ENCODE data around the gene CD4. TPM values are rescaled to one million over a fixed set of nuclear protein-coding genes. Genes with fewer than 3 reads are reported as not detected.
A peak's percentile ranks its signal among the peaks of the same experiment; 100 is the strongest.

Gene CD4
- total and polyA plus RNA-seq, 2 donors: 11.5 to 21.5 TPM

- H3K4me3 ChIP-seq (ENCODE audit: low read depth, low read length): no peak overlapping the region
- no peak overlapping the region for H3K27ac ChIP-seq (ENCODE audit: low read depth)
- WGBS: 30% methylated on average over 6 of the region's 6 CpGs
- no peaks in the 10 kb centered on the region for H3K4me1 ChIP-seq (ENCODE audit: insufficient read depth)
- H3K36me3 ChIP-seq (ENCODE audit: insufficient read depth): no peaks in the 10 kb centered on the region
- no peak for DNase-seq (ENCODE audit: extremely low spot score)
Observed at GRCh38 chr12:6768990-6769389, 20.3 kb upstream of the CD4 start.

- no peak overlapping the region for H3K27ac ChIP-seq (ENCODE audit: low read depth)
- 54% methylated on average over 4 of the region's 4 CpGs for WGBS
- no peaks in the 10 kb centered on the region for H3K36me3 ChIP-seq (ENCODE audit: insufficient read depth)
- no peaks in the 10 kb centered on the region for H3K4me1 ChIP-seq (ENCODE audit: insufficient read depth)
- DNase-seq (ENCODE audit: extremely low spot score): no peak
- H3K4me3 ChIP-seq (ENCODE audit: low read depth, low read length): no peak overlapping the region
Observed at GRCh38 chr12:6769666-6770065, 19.7 kb upstream of the CD4 start.

DNA sequence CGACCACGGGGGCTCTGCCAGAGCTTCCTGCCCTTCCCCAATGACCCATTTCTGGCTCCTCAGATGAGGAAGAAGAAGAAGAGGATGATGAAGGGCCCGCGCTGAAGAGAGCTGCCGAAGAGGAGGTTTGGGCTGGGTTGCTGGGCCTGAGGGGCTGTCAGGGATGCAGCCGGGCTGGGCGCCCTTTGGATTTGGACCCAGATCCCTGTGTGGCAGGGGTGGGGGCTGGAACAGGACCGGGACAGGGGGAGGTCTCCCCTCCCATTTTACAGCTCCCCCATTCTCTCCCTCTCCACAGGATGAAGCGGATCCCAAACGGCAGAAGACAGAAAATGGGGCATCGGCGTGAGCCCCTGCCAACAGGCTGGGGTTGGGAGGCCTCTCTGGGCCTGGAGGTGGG is 19.2 kb upstream of the CD4 start:
- Histone ChIP-seq H3K27ac (ENCODE audit: low read depth) (no peak overlapping the region), H3K4me1 (ENCODE audit: insufficient read depth) (no peaks in the 10 kb centered on the region), H3K36me3 (ENCODE audit: insufficient read depth) (no peaks in the 10 kb centered on the region), H3K4me3 (ENCODE audit: low read depth, low read length) (no peak overlapping the region)
- WGBS: 80% methylated on average over 12 of the region's 12 CpGs
- no peak for DNase-seq (ENCODE audit: extremely low spot score)

GRCh38 chr12:6770600-6770999 is 18.7 kb upstream of the CD4 start:
- Histone ChIP-seq H3K4me1 (ENCODE audit: insufficient read depth) (no peaks in the 10 kb centered on the region), H3K36me3 (ENCODE audit: insufficient read depth) (no peaks in the 10 kb centered on the region), H3K27ac (ENCODE audit: low read depth) (no peak overlapping the region), H3K4me3 (ENCODE audit: low read depth, low read length) (no peak overlapping the region)
- 81% methylated on average over 10 of the region's 10 CpGs for WGBS
- DNase-seq (ENCODE audit: extremely low spot score): no peak

DNA sequence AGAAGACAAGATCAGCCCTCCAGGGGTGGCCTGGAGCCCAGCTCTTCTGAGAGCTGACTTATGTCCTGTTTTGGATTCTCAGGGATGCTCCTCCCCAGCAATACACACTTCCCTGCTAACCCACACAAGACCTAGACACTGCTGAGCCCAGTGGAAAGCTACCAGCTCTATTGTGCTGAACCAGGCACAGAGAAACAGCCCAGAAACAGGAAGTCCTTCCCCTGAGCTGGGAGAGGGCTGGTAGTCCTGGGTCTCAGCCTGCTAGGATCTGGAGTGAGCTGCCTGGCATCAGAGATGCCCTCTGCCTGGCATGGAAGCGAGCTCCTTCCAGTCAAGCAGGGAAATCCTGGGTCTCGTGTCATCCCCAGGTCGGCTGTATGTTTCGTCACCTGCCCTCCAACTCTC is 18.2 kb upstream of the CD4 start:
- no peak overlapping the region for H3K4me3 ChIP-seq (ENCODE audit: low read depth, low read length)
- DNase-seq (ENCODE audit: extremely low spot score): no peak
- WGBS: 89% methylated on average over 4 of the region's 4 CpGs
- no peaks in the 10 kb centered on the region for H3K4me1 ChIP-seq (ENCODE audit: insufficient read depth)
- H3K36me3 ChIP-seq (ENCODE audit: insufficient read depth): no peaks in the 10 kb centered on the region
- no peak overlapping the region for H3K27ac ChIP-seq (ENCODE audit: low read depth)

GRCh38 chr12:6771509-6772330 is 17.6 kb upstream of the CD4 start:
- Histone ChIP-seq H3K4me1 (ENCODE audit: insufficient read depth) (no peaks in the 10 kb centered on the region), H3K27ac (ENCODE audit: low read depth) (no peak overlapping the region), H3K36me3 (ENCODE audit: insufficient read depth) (no peaks in the 10 kb centered on the region), H3K4me3 (ENCODE audit: low read depth, low read length) (no peak overlapping the region)
- WGBS: 79% methylated on average over 12 of the region's 12 CpGs
- no peak for DNase-seq (ENCODE audit: extremely low spot score)

DNA sequence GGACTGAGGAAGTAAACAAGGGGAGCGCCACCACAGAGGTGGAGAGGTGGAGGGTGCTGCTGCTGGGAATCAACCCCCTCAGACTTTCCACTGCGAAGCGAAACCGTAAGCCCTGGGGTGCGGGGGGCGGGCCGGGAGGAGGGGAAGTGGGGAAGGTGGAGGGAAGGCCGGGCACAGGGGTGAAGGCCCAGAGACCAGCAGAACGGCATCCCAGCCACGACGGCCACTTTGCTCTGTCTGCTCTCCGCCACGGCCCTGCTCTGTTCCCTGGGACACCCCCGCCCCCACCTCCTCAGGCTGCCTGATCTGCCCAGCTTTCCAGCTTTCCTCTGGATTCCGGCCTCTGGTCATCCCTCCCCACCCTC is 17.0 kb upstream of the CD4 start, which contains the start of gene LAG3:
Gene LAG3, plus strand, starts transcription at position 190 of the 365 bp plus-strand sequence. CDS start 333 bp downstream, outside the sequence.
- peak within 1 kb of the TSS; percentile 3 for H3K4me3 ChIP-seq (ENCODE audit: low read depth, low read length)
- no peak within 1 kb of the TSS for H3K27ac ChIP-seq (ENCODE audit: low read depth)
- H3K36me3 ChIP-seq (ENCODE audit: insufficient read depth): no peaks in the 10 kb centered on the region
- no peak for DNase-seq (ENCODE audit: extremely low spot score)
- no peaks in the 10 kb centered on the region for H3K4me1 ChIP-seq (ENCODE audit: insufficient read depth)
- WGBS: 60% methylated on average over 15 of the region's 15 CpGs

GRCh38 chr12:6772726-6773589 is 16.4 kb upstream of the CD4 start:
- Histone ChIP-seq H3K4me3 (ENCODE audit: low read depth, low read length) (peak overlapping the region; percentile 38), H3K4me1 (ENCODE audit: insufficient read depth) (no peaks in the 10 kb centered on the region), H3K27ac (ENCODE audit: low read depth) (no peak overlapping the region), H3K36me3 (ENCODE audit: insufficient read depth) (no peaks in the 10 kb centered on the region)
- no peak for DNase-seq (ENCODE audit: extremely low spot score)
- 71% methylated on average over 21 of the region's 21 CpGs for WGBS

DNA sequence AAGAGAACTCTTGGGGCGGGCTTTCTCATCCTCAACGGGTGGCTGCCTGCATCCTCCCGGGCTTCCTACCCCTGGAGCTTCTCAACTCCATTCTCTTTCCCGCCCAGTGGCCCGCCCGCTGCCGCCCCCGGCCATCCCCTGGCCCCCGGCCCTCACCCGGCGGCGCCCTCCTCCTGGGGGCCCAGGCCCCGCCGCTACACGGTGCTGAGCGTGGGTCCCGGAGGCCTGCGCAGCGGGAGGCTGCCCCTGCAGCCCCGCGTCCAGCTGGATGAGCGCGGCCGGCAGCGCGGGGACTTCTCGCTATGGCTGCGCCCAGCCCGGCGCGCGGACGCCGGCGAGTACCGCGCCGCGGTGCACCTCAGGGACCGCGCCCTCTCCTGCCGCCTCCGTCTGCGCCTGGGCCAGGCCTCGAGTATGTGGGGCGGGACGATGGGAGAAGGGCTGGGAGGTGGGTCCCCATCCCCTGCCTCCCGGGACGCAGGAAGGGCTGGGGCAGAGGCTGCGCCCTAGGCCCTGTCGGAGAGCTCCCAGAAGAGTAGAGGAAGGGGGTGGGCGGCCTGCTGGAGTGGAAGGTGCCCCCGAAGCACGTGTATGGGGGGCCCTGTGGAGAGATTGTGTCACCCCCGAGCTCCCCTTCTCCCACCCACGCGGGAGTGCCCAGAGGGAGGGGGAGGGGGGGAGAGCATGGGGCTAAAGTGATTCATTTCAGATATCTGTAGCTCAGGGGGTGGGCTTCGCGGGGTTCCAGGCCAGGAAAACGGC is 15.6 kb upstream of the CD4 start:
- Histone ChIP-seq H3K27ac (ENCODE audit: low read depth) (no peak overlapping the region), H3K4me1 (ENCODE audit: insufficient read depth) (no peaks in the 10 kb centered on the region), H3K4me3 (ENCODE audit: low read depth, low read length) (peak overlapping the region; percentile 38)

DNA sequence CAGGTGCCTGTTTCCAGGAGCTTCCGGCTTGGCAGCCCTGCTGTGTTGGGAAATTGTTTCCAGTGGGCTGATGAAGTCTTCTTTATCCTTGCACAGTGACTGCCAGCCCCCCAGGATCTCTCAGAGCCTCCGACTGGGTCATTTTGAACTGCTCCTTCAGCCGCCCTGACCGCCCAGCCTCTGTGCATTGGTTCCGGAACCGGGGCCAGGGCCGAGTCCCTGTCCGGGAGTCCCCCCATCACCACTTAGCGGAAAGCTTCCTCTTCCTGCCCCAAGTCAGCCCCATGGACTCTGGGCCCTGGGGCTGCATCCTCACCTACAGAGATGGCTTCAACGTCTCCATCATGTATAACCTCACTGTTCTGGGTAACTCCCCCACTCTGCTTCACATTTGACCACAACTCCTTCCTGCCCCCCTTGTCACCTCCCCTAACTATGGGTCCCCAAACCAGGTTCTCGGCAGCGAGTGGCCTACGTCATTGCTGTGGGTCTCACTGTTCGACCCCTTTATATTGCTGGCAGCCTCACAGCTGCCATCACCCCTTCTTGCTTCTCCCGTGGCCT is 14.7 kb upstream of the CD4 start:
- H3K4me1 ChIP-seq (ENCODE audit: insufficient read depth): no peaks in the 10 kb centered on the region
- no peak overlapping the region for H3K27ac ChIP-seq (ENCODE audit: low read depth)
- no peak overlapping the region for H3K4me3 ChIP-seq (ENCODE audit: low read depth, low read length)
- H3K36me3 ChIP-seq (ENCODE audit: insufficient read depth): no peaks in the 10 kb centered on the region
- no peak for DNase-seq (ENCODE audit: extremely low spot score)
- WGBS: 85% methylated on average over 15 of the region's 15 CpGs

More for the DNA sequence above, 15.6 kb upstream of the CD4 start:
- 21% methylated on average over 60 of the region's 60 CpGs for WGBS
- DNase-seq (ENCODE audit: extremely low spot score): no peak
- H3K36me3 ChIP-seq (ENCODE audit: insufficient read depth): no peaks in the 10 kb centered on the region

DNA sequence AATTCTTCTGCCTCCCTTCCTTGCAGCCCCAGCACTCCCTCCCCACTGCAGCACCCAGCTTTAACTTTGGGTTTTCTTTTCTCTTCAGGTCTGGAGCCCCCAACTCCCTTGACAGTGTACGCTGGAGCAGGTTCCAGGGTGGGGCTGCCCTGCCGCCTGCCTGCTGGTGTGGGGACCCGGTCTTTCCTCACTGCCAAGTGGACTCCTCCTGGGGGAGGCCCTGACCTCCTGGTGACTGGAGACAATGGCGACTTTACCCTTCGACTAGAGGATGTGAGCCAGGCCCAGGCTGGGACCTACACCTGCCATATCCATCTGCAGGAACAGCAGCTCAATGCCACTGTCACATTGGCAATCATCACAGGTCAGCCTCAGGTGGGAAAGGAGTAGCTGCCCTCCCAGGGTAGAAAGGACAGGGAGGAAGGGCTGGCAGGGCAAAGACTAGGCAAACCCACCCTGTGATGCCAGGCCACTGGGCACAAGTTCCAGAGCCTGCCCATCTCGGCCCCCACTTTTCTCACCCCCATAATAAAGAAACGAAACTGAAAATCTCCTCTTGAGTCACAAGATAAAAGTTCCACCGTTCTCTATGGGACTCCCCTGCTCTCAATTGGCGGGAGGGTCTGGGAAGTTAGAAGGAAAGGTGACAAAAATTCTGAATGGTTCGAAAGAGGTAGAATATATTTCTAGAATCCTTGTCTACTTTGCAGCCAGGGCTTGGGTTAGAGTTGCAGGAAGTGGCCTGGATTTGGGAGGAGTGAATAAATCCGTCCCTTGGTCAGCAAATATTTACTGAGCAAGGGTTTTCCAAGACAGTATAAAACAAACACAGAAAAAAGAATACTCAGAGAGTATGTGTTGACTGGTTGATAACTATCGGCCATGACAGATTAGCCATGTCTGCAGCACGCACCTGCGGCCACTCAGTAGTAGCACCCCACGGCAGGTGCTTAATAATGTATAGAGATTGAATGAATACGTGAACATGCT is 13.8 kb upstream of the CD4 start:
- Histone ChIP-seq H3K27ac (ENCODE audit: low read depth) (no peak overlapping the region), H3K36me3 (ENCODE audit: insufficient read depth) (no peaks in the 10 kb centered on the region), H3K4me3 (ENCODE audit: low read depth, low read length) (no peak overlapping the region), H3K4me1 (ENCODE audit: insufficient read depth) (no peaks in the 10 kb centered on the region)
- DNase-seq (ENCODE audit: extremely low spot score): no peak
- WGBS: 87% methylated on average over 16 of the region's 16 CpGs

GRCh38 chr12:6777386-6777785 is 11.9 kb upstream of the CD4 start:
- 94% methylated on average over 5 of the region's 5 CpGs for WGBS
- H3K27ac ChIP-seq (ENCODE audit: low read depth): no peak overlapping the region
- H3K4me3 ChIP-seq (ENCODE audit: low read depth, low read length): no peak overlapping the region
- DNase-seq (ENCODE audit: extremely low spot score): no peak
- no peaks in the 10 kb centered on the region for H3K36me3 ChIP-seq (ENCODE audit: insufficient read depth)
- H3K4me1 ChIP-seq (ENCODE audit: insufficient read depth): no peaks in the 10 kb centered on the region

Measured in urinary bladder (tissue), 4 donors.